ENCODE results near the gene AFF3.
"Not testable (repeated sequence)": the region's sequence is repeated elsewhere in the genome, so short reads cannot be mapped to it uniquely, and the experiment has no call there.

AFF3 gene

DNA sequence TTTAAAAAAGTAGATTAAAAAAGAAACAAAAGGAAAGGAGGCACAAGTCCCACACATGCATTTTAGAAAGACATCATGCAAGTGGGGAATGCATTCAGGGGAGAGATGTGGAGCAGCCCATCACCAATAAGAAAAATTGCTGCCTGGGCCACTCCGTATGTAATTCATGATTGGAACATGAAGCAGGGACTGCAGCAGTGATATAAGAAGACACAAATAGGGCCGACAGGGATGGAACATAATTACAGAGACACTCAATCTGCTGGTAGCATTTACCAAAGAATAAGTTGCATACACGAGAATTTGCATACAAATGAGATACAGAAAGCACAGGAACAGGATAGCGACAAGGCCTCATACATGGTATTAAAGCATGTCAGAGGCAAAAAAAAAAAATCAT lies 6.5 kb upstream of the AFF3 start:
- DNase-seq: no peak

DNA sequence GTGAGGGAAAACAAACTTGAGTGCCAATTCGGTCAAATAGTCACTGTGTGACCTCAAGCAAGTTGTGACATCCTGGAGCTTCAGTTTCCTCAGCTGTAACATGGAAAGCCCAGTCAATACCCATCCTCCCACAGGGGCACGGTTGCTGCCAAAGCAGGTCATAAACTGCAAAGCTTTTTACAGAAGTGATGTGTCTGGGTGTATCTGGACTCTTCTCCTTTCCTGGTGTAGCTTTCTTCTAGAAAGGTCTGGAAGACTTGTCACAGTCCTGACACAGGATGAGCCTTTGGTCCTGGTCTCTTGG lies 4.2 kb upstream of the AFF3 start:
- DNase-seq: no peak

DNA sequence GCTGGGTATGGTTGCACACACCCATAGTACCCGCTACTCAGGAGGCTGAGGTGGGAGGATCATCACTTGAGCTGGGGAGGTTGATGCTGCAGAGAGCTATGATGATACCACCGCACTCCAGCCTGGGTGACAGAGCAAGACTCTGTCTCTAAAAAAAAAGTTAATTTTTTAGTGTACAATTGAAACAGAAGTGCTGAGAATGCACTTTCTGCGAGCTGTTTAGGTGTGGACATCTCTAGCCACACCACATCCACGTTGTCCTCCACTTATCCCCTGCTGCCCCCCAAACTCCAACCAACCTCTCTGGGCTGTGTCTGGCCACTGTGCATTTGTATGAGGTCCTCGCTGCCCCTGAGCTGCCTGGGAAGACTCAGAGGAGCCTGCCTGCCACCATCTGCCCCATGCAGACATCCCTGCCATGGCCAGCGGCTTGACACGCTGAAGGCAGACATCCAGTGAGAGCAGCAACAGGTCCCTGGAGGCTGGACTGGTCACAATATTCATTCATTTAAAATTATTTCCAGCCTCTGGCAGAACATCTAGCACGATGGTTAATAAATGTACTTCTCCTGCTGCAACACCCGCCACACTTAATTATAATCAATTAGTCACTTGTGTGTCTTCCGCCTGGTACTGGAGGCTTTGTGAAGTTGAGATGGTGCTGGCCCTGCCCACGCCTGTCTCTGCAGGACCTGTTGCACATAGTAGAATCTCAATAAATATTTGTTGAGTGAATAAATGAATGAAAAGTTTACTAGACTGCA lies 3.7 kb upstream of the AFF3 start:
- no peak for DNase-seq

DNA sequence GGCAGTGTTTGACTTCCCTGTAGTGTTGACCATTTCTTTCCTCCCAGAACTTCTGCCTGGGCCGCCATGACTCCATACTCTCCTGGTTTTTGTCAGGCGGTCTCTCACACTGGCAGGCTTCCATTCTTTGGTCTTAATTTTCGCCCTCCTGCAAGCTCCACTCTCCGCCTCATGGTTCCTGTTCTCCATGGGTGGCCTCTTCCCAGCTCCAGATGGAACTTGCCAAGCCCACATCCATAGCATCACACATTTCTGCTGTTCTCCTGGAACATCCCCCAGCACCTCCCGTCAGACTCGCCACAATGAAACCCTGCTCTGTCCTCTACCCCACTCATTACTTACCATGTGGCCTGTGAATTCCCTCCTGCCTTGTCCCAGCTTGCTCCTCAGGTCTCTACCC lies 896 bp upstream of the AFF3 start:
- no peak for DNase-seq

DNA sequence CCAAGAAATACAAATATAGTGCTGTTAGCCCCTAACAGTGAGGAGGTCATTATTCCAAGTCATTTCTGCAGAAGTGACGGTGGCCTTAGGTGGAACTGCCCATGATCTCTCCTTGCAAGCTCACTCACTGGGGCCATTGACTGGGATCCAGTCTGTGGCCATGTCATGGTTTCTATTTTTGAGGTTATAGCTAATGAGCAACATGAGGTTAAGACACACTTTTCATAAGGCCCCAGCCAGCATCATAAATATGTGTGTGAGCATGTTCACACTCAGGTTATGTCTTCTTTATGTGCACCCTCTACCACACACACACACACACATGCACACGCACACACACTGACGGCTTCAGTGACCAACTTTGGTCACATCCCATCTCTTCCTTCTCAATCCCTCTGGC lies 484 bp downstream of the AFF3 start:
- DNase-seq: no peak

DNA sequence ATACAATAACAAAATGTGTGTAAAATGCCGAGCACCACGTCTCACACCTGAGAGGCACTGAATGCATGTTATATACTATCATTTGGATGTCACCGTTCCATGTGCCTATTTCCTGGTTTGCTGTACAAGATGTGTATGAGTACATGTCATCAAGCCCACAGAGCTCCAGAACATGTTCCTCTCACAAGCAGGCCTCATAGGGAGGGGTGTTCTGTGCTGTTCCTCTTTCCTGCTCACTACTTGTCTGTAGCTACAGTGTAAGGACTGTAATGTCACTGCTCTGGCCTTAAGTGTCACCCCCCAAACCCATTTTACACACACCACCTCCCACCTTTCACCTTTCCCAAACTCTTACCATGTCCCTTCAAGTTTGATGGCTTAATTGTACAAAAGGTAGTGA lies 1.8 kb downstream of the AFF3 start:
- no peak for DNase-seq

DNA sequence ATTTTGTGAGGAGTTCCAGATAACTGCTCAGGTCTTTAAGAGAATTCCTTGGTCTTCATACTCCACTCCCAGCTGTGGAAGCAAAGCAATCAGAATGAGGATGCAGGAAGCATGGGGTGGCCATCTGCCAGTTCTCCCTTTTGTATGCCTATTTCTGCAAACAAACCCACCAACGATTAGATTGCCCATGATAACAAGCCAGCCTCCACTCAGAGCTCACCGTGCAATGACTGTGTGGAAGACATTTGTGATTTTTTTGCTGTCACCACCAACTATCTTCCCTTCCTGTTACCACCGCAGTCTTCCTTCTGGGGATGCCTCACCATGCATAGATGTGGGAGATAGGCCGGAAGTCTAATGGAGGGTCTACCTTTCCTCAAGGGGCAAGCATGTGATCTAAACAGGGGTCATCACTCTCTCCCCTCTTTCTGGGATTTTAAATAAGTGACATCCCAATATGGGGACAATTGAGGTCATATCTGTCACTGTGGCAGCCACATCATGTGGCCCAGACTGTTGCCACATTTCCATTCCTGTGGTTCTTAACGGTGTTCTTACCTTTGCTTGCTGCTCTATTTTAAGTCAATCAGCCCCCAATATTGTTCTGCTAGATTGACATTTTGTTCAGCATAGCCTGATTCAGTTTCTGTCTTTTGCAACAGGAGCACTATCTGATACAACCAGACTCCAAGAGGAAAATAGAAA lies 4.4 kb downstream of the AFF3 start:
- no peak for DNase-seq

DNA sequence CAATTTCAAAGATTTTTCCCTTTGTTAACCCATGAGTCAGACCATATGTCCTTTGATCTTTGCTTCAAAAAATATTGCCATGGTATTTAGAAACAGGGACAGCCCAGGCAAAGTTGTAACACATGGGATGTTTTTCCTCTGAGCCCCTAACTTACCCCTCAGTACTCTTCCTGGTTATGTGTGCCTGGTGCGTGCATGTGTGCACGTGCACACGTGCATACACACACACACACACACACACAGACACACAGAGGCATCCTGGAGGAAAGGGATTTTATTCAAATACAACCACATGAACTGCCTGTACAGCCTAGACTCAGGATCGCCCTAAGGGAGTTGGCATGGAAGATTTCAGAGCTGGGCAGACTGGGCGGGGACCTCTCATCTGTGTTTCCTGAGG lies 5.1 kb downstream of the AFF3 start:
- DNase-seq: no peak

DNA sequence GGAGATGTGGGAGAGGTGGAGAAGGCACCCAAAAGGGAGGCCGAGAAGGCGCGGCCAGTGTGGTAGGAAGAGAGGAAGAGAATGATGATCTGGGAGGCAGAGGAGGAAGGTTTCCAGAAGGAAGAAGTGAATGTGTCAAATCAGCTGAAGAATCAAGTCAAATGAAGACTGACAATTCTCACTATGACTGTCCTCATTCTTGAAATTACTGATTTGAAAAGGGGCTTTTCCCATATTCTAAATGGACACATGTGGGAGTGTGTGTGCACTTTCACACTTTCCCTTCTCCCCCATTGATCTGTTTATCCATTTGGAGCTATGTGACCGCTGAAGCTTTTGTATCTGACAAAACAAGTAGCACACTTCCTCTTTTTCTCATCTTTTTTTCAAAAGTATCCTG lies 6.1 kb downstream of the AFF3 start:
- DNase-seq: no peak

DNA sequence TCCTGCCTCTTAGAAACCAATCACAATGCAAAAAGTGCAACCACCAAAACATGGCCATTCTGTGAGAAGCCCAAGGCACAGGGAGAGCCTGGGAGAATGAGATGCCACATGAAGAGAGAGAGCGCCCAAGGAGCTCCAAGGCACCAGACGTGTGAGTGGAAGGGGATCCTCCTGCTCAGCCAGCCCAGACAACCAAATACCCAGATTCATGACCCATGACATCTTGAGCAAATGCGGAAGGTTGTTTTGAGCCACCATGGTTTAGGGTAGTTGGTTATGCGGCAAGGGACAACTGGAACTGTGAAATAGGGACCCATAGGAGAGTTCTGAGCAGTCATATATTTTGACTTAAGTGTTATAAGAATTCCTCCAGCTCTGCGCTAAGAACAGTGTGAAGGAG lies 7.0 kb downstream of the AFF3 start:
- DNase-seq: no peak

DNA sequence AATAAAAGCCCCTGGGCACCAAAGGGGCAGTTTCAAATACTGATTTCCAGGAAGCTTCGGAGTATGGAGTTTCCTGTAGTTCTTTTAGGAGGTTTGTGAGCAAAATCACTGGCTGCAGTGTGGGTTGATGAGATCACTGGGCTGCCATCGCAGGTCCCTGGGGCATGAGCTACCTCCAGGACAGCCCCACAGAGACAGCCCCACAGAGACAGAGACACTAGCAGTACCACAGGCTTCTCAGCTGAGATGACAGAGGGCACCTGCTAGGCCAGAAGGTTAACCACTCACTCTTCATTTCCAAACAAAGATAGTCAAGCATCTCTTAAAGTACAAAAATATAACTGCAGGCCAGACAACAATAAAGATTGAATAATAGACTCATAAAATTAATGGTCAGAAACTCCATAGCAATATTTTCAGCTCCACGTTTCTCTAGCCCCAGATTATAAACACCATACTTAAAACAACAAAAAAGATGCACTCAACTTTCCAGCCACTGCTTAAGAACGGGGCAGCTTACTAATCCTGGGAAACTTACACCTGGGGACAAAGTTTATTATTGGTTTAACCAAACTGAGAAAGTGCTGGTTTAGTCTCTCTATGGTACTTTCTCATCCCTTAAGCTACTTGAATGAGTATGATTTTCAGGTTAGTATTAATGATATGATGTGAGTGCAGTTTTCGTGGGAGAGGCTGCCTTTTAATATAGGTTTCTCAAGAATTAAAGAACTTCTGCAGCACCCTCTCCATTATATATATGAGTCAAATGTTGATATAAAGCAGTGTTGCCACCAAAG lies 11.6 kb downstream of the AFF3 start:
- DNase-seq: no peak

DNA sequence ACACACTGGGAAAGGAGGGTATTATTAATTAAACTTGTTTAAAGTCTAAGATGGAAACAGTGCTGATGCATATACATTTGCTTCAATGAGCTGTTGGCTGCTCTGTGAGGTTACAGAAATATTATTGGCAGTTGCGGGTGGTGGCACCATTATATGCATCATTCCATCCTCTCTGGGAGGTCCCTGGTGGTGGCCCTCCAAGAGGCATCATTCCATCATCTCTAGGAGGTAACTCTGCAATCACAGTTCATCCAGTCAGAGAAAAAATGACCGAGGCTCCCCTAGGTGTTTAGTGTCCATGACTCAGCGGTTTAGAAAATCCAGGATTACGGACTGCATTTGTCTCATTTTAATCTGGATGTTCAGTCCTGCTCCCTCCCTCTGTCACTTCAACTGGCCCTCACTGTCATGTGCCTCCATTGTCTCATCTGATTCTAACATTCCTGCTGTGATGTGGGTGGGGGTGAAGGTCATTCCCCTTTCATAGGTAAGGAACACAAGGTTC lies 15.4 kb downstream of the AFF3 start:
- DNase-seq: no peak

DNA sequence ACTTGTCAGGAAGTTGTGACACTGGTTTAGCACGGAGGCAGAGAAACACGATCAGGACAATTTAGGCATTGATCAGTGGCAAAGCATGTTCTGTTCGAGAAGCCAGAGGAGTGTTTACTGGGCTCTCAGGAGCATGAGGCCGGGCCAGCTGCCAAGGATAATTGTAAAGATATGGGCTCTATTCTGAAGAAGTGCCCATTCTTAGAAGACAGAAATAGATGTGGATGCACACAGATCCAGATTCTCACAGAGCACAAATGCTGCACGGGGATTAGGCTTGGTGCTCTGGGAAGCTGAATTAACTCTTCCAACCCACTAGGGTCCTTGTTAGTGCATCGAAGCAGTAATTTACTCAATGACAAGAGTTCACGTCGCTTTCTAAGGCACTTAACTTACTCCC lies 16.2 kb downstream of the AFF3 start:
- no peak for DNase-seq

DNA sequence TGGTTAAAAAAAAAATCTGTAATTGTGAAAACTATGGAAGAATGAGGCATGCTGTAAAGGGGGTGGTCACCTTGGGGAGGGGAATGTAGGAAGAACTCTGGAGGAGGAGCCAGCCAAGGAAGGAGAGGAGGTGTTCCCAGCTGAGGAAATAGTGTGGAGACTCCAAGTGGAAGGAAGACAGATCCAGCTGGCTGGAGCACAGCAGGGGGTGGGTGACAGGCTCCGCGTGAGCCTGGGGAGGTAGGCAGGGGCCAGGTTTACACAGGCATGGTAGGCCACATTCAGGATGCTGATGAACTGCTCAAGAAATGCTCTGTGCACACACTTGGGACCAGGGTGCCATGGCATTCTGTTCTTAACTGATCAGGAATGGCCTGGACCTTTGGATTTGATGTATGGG lies 16.8 kb downstream of the AFF3 start:
- no peak for DNase-seq

DNA sequence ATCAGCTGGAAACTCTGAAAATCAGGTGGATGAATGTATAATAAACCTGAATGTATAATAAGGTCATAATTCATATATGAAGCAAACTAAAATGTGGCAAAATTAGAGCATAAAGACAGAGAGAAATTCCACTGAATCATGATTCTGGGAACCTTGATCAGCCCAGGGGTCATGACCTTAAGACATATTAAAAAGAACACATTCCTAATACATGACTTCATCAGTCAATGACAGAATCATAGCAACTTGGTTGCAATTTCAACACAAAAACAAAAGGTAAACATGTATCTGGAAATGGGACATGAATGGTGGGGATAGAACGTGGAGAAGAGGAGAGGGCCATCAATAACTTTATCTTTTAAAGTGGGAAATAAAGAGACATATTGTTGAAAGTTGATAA lies 17.6 kb downstream of the AFF3 start:
- no peak for DNase-seq

DNA sequence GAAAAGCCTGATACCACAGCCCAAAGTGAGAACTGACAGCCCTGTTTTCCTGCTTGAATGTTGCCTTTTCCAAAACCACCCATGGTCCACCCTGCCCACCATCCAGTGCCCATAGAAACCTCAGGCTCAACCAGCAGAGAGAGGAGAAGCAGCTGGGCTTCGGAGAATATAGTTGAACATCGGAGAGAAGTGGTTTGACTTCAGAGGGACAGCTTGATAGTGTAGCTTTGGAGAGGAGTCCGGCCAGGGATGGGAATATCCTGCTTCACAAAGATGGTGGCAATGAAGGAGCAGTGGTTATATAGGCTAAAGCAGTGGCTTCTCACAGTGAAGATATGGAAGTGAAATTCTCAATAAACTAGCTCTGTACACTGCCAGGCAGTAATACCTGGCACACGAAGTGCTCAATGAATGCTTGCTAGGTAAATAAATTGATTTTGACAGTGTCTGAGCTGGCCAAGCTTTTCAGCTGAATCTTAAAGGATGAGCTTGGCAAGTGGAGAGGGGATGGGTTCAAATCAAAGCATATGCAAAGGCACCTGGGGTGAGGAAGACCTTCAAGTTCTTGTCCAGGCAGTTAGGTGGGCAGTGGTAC lies 21.2 kb downstream of the AFF3 start:
- no peak for DNase-seq

DNA sequence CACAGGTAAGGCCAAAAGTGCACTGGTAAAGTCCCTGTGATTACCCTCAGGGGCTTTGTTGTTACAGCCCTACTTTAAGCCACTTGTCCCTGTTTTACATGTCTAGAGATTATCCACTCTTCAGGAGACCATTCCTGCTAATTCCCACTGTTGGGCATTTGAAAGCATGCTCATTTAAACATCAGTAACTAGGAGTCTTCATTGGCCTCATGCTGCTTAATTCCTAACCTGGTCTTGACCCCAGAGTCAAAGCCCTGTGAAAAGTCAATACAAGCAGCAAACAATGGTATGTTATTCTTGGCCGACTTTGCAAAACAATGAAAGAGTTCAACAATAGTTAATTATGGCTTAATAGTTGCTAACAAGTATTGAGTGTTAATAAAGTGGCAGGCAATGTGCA lies 23.2 kb downstream of the AFF3 start:
- DNase-seq: no peak

DNA sequence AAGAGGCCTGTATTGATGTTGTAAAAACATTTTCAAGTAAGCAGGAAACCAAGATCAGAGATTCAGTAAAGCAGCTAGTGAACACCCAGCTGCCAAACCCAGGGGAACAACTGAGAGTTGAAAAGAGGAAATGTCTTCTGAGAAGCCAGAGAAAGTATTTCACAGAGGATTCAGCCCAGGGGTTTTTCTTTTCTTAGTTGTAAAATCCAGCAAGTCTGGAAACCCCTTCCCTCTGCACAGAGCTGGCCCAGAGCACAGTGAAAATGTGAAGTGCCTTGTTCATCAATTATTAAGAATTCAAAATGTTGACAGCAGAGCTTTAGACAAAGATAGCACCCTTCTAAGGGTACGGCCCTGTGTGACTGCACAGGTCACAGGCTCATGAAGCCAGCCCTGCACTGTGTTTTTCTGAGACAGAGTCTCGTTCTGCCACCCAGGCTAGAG lies 28.4 kb downstream of the AFF3 start:
- no peak for DNase-seq

DNA sequence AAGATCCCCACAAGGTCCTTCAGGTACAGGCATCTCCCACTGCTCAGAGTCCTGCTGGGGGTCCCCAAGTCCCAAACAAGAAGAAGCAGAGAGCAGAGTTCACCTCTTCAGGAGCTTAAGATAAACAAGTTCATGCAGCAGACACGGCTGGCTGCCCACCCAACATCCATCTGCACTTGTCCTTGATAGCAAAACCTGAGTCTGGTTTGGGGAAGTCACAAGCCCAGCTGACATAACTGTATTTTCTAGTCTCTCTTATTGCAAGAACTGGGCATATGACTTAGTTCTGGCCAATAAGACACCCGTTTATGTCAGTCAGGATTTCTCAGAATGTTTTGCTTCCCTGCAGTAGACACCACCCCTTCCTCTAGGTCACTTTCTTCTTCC lies 31.8 kb downstream of the AFF3 start:
- DNase-seq: no peak

DNA sequence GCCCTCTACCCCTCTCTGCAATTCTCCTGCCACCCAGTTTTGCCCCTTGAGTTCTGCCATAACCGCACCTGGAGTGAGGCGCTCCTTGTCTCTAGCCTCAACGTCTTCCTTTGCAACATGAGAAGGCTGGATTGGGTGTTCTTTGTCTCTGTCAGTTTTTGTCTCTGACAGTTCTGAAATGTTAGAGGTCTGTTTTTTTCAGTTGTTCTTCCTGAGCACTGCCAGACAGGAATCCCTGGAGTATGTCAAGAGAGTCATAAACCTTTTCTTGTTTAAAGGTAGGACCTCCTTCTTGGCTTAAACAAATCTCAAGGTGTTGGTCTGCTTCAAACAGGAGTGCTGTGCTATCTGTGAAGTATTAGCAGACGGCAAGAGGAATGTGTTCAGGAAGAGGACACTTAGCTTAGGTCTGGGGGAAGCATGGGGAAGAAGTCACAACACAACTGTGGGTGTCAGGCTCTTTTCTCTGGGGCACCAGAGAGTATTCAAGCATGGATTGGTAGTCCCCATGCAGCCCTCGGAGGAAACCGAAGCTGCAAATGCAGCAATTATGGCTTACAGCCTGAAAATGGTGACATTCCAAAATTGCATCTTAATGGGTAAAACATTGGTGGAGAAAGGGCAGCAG lies 32.3 kb downstream of the AFF3 start:
- no peak for DNase-seq

DNA sequence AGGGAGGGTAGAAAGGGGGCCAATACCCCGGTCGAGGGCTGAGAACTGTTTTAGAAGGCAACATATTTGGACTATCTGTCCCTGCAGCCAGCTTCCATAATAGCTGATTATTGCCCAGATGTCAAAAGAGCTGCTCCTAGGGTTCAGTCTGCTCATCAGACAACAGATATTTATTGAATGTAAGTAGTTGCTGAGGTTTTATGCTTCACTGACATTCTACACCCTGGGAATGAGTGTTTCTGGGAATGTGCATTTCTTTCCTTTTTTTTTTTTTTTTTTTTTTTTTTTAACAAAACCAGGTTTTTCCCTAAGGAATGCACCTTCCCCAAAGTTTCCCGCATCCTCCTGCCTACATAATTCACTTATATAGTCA lies 33.8 kb downstream of the AFF3 start:
- DNase-seq: not testable (repeated sequence)

DNA sequence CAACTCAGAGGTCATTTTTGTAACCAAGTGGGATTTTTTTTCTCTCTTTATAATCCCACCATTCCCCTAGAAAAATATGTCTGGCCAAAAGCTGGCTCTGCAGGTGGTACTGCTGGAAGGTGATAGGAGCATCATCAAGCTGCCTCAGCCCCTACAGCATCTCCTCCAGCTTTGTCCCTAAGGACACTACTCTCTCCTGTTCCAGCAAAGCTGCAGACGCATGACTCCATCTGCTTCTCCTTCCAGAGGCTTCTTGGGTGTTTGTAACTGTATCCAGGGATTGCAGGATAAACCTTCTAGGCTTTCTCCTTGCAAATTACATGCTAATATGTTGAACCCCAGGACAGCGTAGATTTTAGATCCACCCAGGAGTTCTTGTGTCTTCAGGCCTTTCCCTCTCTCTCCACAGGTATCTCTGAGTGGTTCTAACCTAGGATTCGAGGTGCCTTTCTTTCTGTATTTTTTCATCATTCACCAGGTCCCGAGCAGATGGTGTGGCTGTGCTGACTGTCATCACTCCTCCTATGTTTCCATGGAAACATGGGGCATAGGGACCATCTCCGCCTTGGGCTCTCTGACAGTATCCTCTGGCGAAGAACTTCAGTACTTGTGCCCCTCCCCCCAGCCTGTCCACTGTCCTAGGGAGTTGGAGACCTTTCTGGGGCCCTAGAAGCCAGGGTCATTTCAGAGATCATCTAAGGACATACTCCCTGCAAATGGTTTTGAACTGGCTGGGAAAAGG lies 34.3 kb downstream of the AFF3 start:
- no peak for DNase-seq
